Renal cortex interstitium (tissue), 11 donors: ENCODE results near the gene POLD2. TPM values are rescaled to one million over a fixed set of nuclear protein-coding genes. Genes with fewer than 3 reads are reported as not detected.
"Not testable (repeated sequence)": the region's sequence is repeated elsewhere in the genome, so short reads cannot be mapped to it uniquely, and the experiment has no call there.

ENCODE experiments used
- DNase-seq, 11 donors: peaks; one replicate each; pipeline ENCODE4 v3.0.0-alpha.2; 2013; ENCODE audit warnings: low read depth in 9 of 11, low spot score in 4 of 11; ENCODE audit errors: extremely low read depth in 1 of 11
- polyA plus RNA-seq, 3 donors: library from polyadenylated mRNA; unstranded; fragments of 120-200 nt; gene quantifications; one replicate each; pipeline ENCODE4 v1.2.1, GENCODE V29; 2013; ENCODE audit not compliant: insufficient read length in 3 of 3

POLD2 gene
- polyA plus RNA-seq, 3 donors, result 107 to 137 (median 110) TPM

DNA sequence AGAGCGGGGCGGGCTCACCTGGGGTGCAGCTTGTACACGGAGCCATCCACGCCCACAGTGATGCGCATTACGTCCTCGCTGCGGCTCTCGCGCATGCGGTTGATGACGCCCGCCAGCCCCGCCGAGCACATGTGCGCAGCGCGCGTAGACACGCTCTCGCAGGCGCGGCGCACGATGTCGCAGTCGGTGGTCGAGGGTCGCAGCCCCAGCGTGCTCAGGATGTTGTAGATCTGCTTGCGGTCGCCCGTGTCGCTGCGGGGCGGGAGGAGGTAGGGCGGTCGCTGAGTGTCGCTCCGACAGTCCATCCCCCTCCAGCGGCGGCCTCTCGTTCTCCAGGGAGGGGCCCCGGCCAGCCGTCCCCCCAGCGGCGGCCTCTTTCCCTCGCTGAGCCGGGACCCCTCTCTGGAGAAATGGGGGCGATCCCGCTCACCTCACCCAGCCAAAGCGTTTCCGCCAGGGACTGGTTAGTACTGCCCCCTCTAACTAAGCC lies 22.2 kb upstream of the POLD2 start:
- no peak for DNase-seq

- no peak for DNase-seq
Observed at GRCh38 chr7:44144968-44145478, 21.7 kb upstream of the POLD2 start.

- DNase-seq, result no peak
Observed at GRCh38 chr7:44144426-44144967, 21.1 kb upstream of the POLD2 start.

DNA sequence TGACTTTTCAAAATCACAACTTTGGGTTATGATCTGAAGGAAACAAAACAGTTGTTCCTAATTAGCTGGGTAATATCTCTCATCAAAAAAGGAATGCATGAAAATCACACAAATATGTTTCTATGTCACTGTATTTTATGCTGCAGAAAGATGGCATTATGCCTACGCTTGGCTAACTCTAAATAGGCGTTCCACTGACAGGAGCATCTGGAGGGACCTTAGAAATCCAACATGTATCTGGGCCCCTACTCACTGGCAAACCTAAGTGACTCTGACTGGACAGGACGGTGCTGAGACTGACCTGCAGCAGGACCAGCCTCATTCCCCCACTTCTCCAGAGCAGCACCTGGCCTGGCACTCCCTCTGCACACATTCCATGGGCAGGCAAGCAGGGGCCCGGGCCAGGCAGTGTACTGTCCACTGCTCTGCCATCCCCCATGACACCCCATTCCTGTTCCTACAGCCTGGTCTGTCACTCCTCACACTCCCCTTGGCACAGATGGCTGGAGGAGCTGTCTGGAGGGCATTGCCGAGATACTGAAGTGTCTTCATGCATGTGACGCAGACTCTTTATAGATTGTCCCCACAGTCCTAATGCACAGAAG lies 20.4 kb upstream of the POLD2 start:
- no peak for DNase-seq

- DNase-seq, result no peak
Observed at GRCh38 chr7:44142028-44142427, 18.7 kb upstream of the POLD2 start.

DNA sequence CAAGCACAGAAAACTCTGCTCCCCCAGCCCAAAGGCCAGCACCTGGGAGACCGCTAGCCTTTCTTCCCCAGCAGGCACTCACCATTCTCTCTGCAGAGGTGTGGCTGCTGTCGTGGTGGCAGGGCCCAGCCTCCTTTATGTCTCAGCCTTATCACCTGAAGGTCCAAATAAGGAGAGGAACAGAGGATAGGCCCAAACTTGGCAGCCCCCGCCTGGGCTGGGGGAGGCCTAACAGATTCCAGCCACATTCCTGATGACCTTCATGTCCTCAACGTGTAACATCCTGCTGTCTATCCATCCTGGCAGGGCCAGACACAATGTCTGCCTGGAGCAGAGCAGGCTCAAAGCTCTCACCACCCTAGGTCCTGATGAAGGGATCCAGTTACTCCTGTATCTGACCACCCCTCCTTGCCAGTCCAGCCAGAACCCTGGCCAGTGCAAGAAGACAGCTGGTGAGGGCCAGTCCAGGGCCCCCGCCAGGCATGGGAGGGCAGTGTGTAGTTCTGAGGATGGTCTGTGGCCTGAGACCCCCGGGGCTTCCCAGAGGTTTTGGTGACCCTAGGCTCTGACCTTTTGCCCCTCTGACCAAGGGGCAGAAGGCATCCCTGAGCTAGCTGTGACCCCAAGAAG lies 18.0 kb upstream of the POLD2 start, which contains the start of gene MYL7:
MYL7 (minus strand) TSS at position 112 of the 630 bp plus-strand sequence; CDS start at position 85, 27 bp downstream.
- DNase-seq, result no peak

DNA sequence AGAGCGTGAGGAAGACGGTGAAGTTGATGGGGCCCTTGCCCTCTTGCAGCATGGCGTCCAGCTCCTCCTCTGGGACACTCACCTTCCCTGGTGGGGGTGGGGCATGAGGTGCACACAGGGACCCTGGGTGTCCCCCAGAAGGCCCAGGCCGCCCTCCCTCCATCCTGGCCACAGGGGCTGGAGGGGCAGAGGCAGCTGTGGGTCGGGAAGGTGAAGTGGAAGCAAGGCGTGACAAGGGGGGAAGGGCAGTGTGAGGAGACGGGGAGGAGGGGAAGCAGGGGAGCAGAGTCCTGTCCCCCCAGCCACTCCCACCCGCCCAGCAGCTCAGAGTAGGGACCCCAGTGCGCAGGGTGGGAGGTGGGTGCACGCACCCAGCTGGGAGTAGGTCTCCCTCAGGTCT lies 17.0 kb upstream of the POLD2 start:
- DNase-seq, result no peak

DNA sequence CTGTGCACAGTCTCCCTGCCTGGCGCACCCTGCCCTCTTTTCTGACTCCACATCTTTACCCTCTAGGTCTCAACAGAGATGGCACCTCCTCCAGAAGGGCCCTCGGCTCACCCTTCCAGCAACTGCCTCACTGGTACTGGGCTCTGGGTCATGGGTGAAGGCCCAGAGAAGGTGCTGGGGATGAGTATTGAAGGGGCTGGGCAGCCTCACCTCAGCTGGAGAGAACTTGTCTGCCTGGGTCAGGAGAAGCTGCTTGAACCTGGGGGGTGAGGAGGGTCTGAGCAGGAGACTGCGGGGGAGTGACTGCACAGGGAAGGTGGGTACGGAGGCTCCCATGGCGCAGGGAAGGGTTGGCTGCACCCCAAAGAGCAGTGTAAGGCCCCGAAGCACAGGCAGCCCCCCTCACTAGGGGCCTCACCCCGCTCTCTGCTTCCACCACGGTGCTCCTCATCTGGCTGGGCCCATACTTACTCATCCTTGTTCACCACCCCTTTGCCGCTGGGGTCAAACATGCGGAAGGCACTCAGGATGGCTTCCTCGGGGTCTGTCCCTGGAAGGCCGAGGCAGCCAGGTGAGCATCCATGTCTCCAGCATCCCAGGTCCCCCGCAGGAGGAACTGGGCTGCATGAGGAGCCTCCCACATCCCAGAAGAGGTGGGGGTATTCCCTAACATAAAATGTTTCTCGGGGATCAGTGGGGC lies 16.1 kb upstream of the POLD2 start:
- no peak for DNase-seq

DNA sequence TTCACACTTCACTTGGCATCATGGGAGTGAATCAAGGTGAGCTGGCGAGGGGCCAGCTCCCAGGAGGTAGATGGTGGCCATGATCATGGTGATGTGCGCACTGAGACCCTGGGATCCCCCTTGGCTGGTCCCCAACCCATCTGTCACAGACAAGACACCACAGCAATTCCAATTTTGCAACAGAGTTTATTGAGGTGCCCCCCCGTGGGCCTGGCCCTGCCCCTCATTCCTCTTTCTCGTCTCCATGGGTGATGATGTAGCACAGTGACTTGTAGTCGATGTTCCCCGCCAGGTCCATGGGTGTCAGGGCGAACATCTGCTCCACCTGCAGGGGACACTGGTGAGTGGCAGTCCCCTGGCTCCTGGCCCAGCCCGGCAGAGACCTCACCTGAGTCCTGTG lies 15.3 kb upstream of the POLD2 start:
- DNase-seq, result no peak

DNA sequence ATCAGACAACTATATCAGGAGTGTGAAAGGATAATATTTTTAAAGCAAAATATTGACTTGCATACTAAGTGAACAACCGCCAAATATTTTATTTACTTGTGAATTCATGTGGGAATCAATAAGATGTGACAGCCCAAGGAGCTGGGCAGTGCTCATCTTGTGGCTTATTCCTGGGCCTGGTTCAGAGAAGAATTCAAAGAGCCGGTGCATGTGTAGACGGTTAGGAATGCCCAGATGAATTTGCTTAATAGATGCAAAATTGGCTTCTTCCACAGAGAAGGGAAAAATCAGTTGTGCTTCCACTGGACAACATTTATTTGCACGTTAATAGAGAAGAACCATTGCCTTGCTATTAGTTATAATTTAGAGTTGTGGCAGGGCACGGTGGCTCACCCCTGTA lies 13.4 kb upstream of the POLD2 start:
- DNase-seq, result no peak

GRCh38 chr7:44134943-44135628 lies 11.7 kb upstream of the POLD2 start:
- no peak for DNase-seq

- DNase-seq, result no peak
Observed at GRCh38 chr7:44133295-44133694, 9.9 kb upstream of the POLD2 start.

- no peak for DNase-seq
Observed at GRCh38 chr7:44132039-44132438, 8.7 kb upstream of the POLD2 start.

DNA sequence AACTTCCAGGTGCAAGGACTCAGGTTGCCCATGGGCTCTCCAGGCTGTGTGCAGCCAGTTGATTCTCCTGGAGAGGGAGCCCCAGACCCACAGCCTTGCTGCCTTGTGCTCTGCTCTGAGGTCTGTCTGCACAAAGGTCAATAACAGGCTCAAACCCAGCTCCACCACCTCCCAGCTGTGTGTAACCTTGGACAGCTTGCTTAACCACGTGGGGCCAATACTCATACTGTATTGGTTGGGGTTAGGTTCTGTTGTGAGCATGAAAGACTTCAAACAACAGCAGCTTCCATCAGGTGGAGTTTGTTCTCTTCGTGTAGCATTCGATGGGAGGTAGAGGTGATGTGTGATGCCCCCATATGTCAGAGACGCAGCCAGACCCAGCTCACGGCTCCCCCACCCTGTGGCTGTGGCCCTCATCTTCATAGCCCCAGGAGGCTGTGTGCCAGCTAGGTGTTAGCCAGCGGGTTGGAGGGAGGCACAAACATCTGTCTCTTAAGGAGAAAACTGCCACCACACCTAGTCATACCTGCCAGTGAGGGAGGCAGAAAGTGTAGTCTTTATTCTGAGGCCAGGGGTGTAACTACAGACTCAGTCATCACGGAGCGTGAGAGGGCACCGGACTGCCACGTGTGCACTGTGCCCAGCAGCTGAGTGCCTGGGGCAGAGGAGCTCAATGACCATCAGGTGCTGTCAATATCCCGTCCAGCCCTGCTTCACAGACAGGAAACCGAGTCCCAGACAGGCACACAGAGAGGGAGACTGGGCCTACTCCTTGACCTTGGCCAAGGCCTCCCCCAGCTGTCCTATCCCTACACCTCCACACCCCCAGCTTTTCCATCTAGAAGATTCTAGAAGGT lies 8.1 kb upstream of the POLD2 start:
- no peak for DNase-seq

DNA sequence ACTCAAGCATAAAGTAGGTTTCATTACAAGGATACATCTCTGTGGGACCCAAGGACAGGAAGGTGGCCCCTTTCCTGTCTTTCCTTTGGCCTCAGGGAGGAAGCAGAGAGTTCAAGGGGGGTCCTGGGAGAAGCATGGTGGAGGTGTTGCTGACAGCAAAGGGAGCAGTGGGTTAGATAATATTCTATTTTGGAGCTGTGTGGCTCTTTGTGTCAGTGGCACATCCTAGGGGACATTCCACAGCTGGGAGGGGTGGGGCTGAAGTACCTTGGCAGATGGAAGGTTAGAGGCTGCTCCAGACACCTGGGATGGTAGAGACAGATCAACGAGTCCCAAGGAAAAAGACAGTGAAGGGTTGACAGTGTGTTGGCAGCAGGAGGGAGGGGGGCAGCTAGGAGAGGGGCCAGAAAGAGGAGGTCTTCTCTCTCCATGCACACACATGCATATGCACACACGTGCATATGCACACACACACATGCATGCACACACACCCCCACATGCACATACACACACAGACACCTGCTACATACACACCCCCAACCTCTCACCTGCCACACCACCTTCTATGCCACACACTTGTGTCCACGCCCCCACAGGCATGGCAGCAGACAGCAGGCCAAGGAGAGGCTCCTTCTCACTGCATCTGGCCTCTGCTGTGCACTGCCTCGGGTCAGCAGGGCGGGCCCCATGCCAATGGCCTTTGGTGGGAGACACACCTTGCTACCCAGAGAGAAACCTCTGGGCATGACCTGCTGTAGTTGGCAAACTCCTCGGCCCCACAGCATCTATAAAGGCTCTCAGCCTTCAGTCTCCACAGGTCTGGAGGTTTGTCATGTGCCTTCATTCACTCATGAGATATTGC lies 5.6 kb upstream of the POLD2 start:
- no peak for DNase-seq

DNA sequence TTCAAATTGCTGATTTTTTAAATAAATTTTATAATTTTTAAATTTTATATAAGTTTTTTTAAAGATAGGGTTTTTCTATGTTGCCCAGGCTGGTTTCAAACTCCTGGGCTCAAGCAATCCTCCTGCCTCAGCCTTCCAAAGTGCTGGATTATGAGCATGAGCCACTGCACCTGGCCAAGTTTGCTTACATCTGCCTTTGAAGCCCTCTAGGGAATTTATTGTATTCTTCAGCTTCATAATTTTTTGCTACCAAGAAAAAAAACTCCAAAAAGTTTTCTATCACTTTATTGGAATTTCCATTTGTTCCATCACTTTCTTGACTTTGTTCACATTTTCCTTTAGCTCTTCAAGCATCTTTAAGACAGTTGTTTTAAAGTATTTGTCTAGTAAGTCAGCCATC lies 3.8 kb upstream of the POLD2 start:
- no peak for DNase-seq

- not testable (repeated sequence) for DNase-seq
Observed at GRCh38 chr7:44126574-44126973, 3.2 kb upstream of the POLD2 start.

- no peak for DNase-seq
Observed at GRCh38 chr7:44124822-44125202, 1.5 kb upstream of the POLD2 start.
